ENCODE results near the gene APPBP2. TPM values are rescaled to one million over a fixed set of nuclear protein-coding genes. Genes with fewer than 3 reads are reported as not detected.

The APPBP2 gene
- total and polyA plus RNA-seq, 8 donors: 4.8 to 55.8 (median 17.0) TPM

DNA sequence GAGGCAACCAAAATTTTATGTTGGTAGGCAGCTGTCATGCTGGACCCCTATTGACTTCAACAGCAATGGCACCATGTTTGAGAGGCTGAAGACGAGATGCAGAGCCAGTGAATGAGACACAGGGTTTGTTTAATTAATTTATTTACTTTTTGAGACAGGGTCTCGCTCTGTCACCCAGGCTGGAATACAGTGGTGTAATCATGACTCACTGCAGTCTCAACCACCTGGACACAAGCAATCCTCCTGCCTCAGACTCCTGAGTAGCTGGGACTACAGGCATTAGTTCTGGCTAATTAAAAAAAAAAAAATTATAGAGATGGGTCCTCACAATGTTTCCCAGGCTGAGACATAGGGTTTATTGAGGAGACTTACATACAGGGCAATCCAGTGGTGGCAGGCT is 37.7 kb upstream of the APPBP2 start:
- no peaks in the 10 kb centered on the region for H3K9me3 ChIP-seq
- H3K27me3 ChIP-seq: no peaks in the 10 kb centered on the region
- H3K27ac ChIP-seq: no peak overlapping the region
- H3K4me3 ChIP-seq: no peak overlapping the region
- no peaks in the 10 kb centered on the region for H3K36me3 ChIP-seq
- no peak for DNase-seq
- TF ChIP-seq POLR2A (IDR thresholded peaks at IDR 0.05) (no peak), POLR2AphosphoS5 (IDR thresholded peaks at IDR 0.05) (no peak), EP300 (IDR thresholded peaks at IDR 0.05) (no peak)
- TF ChIP-seq, protein P1, sequence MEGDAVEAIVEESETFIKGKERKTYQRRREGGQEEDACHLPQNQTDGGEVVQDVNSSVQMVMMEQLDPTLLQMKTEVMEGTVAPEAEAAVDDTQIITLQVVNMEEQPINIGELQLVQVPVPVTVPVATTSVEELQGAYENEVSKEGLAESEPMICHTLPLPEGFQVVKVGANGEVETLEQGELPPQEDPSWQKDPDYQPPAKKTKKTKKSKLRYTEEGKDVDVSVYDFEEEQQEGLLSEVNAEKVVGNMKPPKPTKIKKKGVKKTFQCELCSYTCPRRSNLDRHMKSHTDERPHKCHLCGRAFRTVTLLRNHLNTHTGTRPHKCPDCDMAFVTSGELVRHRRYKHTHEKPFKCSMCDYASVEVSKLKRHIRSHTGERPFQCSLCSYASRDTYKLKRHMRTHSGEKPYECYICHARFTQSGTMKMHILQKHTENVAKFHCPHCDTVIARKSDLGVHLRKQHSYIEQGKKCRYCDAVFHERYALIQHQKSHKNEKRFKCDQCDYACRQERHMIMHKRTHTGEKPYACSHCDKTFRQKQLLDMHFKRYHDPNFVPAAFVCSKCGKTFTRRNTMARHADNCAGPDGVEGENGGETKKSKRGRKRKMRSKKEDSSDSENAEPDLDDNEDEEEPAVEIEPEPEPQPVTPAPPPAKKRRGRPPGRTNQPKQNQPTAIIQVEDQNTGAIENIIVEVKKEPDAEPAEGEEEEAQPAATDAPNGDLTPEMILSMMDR (IDR thresholded peaks at IDR 0.05): no peak
- 63 to 81% (median 68%) methylated on average over 2 of the region's 2 CpGs for WGBS, 5 donors
- H3K4me1 ChIP-seq: no peaks in the 10 kb centered on the region
- intact Hi-C loops (cut with DNase I; ENCODE audit: low total_unique reads): no loop called here

DNA sequence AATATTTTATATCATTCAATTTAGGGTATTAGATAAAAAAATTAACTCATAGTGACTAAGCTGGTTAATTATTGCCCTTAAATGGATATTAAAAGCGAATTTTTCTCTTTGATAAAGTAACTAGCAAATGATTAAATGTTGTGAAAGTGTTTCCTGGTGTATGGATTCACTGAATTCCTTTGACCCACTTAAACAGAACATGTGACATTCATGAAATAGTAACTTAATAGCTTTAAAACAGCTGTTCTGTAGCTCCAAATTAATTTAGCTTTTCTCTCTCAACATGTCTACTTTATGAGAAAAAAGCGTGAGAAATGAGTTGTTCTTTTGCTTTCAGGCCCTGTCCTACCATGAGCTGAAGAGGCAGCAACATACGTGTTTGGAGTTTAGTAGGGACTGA is 36.4 kb upstream of the APPBP2 start:
- 42 to 68% (median 53%) methylated on average over 3 of the region's 3 CpGs for WGBS, 5 donors
- no peaks in the 10 kb centered on the region for H3K4me1 ChIP-seq
- intact Hi-C loops (cut with DNase I; ENCODE audit: low total_unique reads): no loop called here
- no peaks in the 10 kb centered on the region for H3K27me3 ChIP-seq
- DNase-seq: no peak
- no peak overlapping the region for H3K4me3 ChIP-seq
- no peaks in the 10 kb centered on the region for H3K36me3 ChIP-seq
- no peak overlapping the region for H3K27ac ChIP-seq
- no peak for TF ChIP-seq EP300 (IDR thresholded peaks at IDR 0.05)
- no peak for TF ChIP-seq POLR2A (IDR thresholded peaks at IDR 0.05)
- TF ChIP-seq, protein P1 (IDR thresholded peaks at IDR 0.05): no peak
- no peak for TF ChIP-seq POLR2AphosphoS5 (IDR thresholded peaks at IDR 0.05)
- H3K9me3 ChIP-seq: peaks cover 0 to 7% (median 0%) of the 10 kb centered on the region in 4 donors

DNA sequence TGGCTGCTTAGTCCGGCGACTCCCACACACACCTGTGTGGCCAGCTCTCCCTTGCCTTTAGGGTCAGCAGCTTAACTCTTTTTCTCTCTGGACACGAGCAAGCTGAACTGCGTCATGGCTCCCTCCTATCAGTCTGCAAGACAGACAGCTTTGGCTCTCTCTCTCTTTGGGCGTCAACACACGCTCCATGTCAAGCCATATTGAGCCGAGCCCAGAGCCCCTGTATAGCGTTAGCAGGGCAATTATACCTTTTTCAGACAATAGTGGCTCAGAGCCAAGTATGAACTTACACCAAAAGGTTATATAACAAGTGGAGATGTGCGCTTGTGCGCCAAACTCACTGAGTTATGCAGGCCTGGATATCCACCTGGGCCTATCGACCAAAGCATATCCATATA is 34.8 kb upstream of the APPBP2 start:
- H3K4me1 ChIP-seq: no peaks in the 10 kb centered on the region
- 84 to 93% (median 88%) methylated on average over 11 of the region's 11 CpGs for WGBS, 5 donors
- peaks cover 0 to 7% (median 0%) of the 10 kb centered on the region in 4 donors for H3K9me3 ChIP-seq
- no peak overlapping the region for H3K4me3 ChIP-seq
- H3K36me3 ChIP-seq: no peaks in the 10 kb centered on the region
- H3K27ac ChIP-seq: peak overlapping the region in 1 of 5 donors; percentile 74
- no peaks in the 10 kb centered on the region for H3K27me3 ChIP-seq
- no peak for DNase-seq
- intact Hi-C loops (cut with DNase I; ENCODE audit: low total_unique reads): no loop called here
- TF ChIP-seq EP300 (IDR thresholded peaks at IDR 0.05): no peak
- TF ChIP-seq POLR2A (IDR thresholded peaks at IDR 0.05): no peak
- TF ChIP-seq, protein P1 (IDR thresholded peaks at IDR 0.05): no peak
- TF ChIP-seq POLR2AphosphoS5 (IDR thresholded peaks at IDR 0.05): no peak

DNA sequence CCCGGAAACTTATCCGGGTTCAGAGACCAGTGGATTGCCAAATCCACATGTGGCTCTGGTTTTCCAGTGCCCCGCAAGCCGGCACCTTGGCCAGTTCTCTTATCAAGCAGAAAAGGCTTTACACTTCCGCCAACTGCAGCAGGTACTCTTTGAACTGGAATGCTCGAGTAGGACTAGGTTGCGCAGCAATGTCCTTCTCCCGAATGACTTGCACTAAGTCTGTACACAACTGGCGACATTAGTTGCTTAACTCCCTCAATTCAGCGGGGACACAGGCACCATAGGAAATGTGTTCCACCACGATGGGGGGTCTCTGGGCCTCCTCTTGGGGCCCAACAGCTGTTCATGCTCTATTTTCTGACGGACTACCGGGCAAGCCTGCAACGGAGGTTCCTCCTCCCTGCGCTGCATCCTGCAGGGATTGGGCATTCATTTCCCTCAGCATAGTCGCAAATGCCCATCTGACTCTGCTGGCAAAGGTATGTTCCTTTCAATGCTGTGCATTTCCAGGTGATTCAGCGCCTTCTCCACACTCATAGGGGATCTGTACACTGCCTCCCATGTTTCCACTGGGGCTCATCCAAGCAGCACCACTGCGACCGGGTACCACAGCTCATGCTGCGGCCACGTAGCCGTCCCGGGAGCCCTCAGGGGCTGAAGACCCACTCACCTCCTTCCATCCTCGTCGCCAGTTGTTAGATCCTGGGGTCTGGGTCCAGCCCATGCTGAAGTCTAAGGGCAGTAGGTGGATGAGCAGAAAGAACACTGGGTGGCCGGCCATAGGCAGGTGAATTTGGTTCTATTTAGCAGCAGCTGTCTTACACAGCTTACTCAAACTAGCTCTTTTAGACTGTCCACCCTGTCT is 34.2 kb upstream of the APPBP2 start:
- H3K27me3 ChIP-seq: no peaks in the 10 kb centered on the region

More for the DNA sequence above, 34.2 kb upstream of the APPBP2 start:
- Histone ChIP-seq H3K9me3 (peaks cover 0 to 7% (median 0%) of the 10 kb centered on the region in 4 donors), H3K4me1 (peaks cover 0 to under 1% (median 0%) of the 10 kb centered on the region in 4 donors), H3K27ac (peak overlapping the region in 3 of 5 donors; percentile 57 to 74 (median 65)), H3K4me3 (peak overlapping the region in 2 of 4 donors; percentile 31 to 33), H3K36me3 (no peaks in the 10 kb centered on the region)
- peak in 2 of 3 donors; percentile 33 to 56 for TF ChIP-seq POLR2AphosphoS5 (IDR thresholded peaks at IDR 0.05)
- TF ChIP-seq, protein P1 (IDR thresholded peaks at IDR 0.05): no peak
- no peak for TF ChIP-seq EP300 (IDR thresholded peaks at IDR 0.05)
- no peak for TF ChIP-seq POLR2A (IDR thresholded peaks at IDR 0.05)
- intact Hi-C loops (cut with DNase I; ENCODE audit: low total_unique reads): no loop called here
- 61 to 83% (median 72%) methylated on average over 25 to 26 of the region's 26 CpGs for WGBS, 5 donors
- DNase-seq: peak in 1 of 2 donors; percentile 69
